HUDEP-2 (cell line): ENCODE measurements around the gene CBLC.

ENCODE experiments used
- DNase-seq, 76 experiments: peaks; one replicate each; lab custom pipeline; 2025; ENCODE audit not compliant: unreplicated experiment in 76 of 76; lab: John Stamatoyannopoulos, UW

The CBLC gene

DNA sequence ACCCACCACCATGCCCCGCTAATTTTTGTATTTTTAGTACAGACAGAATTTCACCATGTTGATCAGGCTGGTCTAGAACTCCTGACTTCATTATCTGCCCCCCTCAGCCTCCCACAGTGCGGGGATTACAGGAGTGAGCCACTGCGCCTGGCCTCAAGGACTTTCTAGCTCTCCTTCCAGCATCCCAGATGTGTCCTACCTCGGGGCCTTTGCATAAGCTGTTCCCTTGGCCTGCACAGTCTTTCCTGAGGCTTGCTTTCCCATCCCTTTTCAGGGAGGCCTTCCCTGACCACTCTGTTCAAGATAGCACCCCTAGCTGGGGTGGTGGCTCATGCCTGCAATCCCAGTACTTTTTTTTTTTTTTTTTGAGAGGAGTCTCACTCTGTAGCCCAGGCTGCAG, 16.9 kb downstream of the CBLC start:
- DNase-seq = no peak

DNA sequence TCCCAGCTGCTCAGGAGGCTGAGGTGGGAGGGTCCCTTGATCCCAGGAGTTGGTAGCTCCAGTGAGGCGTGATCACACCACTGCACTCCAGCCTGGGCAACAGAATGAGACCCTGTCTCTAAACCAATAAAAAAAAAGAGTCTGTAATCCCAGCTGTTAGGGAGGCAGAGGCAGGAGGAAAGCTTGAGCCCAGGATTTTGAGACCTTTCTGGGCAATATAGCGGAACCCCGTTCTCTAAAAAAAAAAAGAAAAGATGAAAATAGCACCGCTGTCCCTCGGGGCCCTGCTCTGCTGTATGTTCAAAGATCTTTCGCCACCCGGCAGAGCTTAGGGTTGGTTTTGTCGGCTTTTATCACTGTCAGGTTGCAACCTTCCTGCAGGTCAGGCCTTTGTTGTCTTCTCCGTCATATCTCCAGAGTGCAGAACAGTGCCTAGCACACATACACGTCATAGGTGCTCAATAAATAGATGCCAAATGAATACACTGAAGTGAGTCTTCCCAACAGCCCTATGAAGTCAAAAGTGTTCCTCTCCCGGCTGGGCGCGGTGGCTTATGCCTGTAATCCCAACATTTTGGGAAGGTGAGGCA, 17.8 kb downstream of the CBLC start:
- DNase-seq = no peak

- no peak for DNase-seq
Measured at GRCh38 chr19:44796701-44797115, 19.0 kb downstream of the CBLC start.

- no peak for DNase-seq
Measured at GRCh38 chr19:44799627-44800346, 22.1 kb downstream of the CBLC start.

DNA sequence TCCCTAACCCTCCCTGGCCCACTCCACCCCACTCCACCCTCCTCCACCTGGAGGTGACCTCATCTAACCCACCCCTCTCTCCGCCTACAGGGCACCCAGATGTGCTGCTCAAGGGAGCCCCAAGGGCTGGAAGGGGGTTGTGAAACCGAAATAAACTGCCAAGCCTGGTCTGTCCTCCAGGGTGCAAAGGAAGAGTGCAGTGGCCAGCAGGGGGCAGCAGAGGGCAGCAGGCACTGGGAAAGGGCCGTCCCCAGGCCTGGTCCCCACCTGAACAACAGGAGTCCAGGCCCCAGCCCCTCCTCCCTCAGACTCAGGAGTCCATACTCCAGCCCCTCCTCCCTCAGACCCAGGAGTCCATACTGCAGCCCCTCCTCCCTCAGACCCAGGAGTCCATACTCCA, 22.8 kb downstream of the CBLC start:
- DNase-seq = peak in 69 of 76 experiments; percentile 18 to 91 (median 66)

DNA sequence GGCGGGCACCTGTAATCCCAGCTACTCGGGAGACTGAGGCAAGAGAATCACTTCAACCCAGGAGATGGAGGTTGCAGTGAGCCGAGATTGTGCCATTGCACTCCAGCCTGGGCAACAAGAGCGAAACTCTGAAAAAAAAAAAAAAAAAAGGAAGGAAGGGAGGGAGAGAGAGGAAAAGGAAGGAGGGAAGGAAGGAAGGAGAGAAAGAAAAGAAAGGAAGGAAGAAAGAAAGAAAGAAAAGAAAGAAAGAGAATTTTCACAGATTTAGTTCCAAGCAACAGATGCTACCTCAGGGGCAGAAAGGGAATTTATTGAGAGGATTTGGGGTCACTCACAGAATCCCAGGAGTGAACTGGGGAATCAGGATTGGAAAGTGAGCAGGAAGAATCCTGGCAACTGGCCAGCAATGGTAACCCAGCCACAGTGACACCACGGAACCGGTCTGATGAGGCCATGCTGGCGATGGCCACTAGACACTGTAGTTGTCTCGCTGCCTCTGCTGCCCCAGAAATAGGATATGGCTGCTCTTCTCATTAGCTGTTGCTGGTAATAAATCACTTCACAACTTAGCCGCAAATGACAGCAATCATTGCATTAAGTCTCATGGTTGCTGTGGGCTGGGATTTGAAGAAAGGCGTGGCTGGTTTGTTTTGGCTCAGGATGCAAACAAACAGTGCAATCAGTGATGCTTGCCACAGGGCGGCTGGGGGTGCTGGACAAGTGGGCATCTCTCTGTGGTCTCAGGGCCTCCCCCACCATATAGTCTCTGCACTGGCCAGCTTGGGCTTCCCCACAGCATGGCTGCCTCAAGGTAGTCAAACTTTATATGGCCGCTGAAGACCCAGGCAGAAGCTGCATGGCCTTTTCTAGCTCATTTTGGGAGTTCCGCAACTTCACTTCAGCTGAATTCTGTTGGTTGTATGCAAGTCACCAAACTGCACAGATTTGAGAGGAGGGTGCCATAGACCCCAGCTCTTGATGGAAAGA, 26.0 kb downstream of the CBLC start:
- no peak for DNase-seq

DNA sequence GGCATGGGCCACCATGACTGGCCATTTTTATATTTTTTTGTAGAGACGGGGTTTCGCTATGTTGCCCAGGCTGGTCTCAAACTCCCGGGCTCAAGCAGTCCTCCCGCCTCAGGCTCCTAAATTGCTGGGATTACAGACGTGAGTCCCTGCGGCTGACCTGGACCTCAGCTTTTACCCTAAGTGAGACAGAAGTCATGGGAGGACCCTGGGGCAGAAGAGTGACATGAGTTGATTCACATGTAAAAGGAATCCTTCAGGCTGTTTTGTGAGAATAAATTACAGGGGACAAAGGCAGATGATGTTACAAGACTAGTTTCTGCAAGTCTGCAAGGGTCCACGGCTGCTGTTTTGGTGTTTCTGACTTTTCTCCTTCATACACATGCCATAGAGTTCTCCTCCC, 28.6 kb downstream of the CBLC start:
- no peak for DNase-seq

DNA sequence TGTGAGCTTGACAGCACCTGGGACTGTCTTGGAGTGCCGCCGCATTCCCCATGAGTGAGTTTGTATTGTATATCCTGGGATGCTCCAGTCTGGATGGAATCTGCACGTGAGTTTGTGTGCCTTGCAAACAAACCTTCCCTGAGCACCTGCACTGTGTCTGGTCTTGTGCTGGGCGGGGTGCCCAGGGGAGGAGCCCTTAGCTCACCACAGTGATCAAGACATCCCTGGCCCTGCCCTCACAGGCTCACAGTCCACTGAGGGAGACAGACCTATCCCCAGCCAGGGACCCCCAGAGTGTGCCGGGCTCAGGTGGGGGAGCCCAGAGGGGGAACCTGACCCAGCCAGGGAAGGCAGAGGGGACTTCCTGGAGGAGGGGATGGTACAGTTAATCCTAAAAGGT, 29.5 kb downstream of the CBLC start:
- DNase-seq = peak in 1 of 76 experiments; percentile 11

DNA sequence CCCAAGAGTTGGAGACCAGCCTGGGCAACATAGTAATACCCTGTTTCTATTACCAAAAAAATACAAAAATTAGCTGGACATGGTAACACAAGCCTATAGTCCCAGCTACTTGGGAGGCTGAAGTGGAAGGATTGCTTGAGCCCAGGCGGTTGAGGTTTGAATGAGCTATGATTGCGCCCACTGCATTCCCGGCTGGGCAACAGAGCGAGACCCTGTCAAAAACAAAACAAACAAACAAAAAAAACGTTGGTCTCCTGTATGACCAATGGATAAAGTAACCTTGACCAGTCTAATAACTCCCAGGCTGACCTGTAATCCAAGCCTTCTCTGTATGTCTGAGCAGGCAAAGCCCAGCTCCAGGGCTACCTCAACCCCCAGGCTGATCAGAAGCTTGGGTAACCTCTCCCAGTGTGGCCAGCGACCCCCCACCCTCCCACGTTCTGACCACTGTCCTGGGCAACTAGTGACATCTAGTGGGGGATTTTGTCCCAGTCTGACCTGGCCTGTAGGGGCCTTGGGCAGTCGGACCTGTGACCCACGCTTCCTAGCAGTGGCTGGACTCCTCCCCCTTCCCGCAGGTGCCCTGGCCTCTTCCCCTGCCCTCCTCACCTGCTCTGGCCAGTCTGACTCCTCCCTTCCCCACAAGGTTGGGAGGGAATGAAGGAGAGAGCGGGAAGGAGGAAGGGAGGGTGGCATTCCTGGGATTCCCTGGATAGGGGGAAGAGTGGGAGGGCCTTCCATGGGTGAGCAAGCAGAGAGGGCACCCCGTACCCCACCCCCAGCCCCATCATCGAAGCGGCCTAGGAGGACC, 30.2 kb downstream of the CBLC start:
- DNase-seq = no peak

DNA sequence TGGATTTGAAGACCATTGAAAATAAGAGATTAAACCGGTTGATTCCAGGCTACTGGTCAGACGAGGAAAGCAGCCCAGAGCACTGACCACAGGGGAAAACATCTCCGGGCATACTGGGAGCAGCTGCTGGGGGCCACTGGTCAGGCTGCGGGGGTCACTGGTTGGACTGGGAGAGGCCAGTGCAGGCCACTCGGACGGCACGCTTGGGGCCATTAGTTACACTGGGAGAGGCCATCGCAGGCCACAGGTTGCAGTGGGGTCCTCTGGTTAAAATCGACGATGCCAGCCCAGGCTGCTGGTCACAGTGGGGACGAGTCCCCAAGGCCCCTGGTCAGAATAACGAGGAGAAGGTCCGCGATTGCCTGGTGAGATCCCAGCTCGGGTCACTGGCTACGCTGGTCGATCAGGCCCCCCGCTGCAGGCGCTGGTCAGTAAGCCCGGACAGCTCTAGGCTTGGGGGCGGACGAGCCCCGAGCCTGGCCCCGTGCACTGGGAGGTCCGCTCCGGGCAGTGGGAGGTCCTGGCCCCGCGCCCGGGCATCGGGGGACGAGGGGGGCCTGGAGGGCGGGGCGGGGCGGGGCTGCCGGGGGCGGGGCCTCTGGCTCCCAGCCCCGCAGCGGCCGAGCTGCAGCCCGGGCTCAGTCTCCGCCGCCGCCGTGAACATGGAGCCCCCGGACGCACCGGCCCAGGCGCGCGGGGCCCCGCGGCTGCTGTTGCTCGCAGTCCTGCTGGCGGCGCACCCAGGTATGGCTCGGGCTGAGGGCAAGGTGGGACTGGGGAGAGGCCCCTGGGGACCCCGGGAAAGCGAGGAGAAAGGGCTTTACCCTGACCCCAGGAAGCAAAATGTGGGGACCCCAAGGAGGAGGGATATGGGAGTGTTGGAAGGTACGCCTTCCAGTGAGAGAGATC, 31.0 kb downstream of the CBLC start, which contains the start of gene BCAM:
TSS of gene BCAM (plus strand) at position 641 of the 909 bp plus-strand sequence. CDS start at position 663, 22 bp downstream.
- DNase-seq = peak in 28 of 76 experiments; percentile 7 to 51 (median 21)

- DNase-seq = no peak
Measured at GRCh38 chr19:44809577-44810233, 32.0 kb downstream of the CBLC start.

GRCh38 chr19:44810234-44811121, 32.8 kb downstream of the CBLC start:
- peak in 1 of 76 experiments; percentile 16 for DNase-seq

DNA sequence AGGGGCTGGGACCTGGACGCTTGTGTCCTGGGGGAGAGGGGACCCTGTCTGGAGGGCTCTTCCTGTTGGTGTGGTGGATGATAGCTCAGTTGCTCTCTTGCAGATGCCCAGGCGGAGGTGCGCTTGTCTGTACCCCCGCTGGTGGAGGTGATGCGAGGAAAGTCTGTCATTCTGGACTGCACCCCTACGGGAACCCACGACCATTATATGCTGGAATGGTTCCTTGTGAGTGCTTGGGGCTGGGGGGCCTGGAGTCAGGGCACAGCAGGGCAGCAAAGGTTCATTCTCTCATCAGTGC, 33.4 kb downstream of the CBLC start:
- DNase-seq = no peak

DNA sequence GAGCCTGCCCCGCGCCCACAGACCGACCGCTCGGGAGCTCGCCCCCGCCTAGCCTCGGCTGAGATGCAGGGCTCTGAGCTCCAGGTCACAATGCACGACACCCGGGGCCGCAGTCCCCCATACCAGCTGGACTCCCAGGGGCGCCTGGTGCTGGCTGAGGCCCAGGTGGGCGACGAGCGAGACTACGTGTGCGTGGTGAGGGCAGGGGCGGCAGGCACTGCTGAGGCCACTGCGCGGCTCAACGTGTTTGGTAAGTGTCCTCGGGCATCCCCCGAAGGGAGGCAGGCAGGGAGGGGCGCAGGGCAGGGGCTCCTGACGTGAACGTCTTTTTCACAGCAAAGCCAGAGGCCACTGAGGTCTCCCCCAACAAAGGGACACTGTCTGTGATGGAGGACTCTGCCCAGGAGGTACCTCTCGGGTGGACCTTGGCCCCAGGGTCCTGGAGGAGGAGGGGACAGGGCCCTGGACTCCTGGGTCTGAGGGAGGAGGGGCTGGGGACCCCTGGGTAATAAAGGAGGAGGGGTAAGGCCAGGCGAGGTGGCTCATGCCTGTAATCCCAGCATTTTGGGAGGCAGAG, 34.5 kb downstream of the CBLC start:
- DNase-seq = no peak

GRCh38 chr19:44813070-44813840, 35.6 kb downstream of the CBLC start:
- DNase-seq = no peak

DNA sequence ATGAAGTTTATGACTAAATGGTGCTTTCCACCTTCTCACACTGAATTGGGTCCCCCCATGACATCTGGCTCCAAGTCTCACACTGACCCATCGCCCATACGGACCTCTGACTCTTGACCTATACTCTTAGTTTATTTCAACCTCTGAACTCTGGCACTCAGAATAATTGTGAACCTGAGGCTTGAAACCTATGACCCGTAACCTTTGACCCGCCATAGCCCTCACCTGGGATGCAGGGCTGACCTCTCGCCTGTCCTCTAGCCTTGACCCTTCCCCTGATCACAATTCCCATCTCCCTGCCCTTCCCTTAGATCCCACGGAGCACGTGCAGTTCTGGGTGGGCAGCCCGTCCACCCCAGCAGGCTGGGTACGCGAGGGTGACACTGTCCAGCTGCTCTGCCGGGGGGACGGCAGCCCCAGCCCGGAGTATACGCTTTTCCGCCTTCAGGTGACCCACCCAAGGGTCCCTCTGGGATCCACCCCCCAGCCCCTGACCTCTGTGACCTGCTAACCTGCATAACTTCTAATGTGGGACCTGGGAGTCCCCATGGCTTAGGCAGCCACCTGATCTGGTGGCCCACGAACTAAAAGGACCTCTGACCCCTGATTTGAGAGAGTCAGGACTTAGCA, 36.3 kb downstream of the CBLC start:
- DNase-seq = no peak
